HUES48 (cell line): ENCODE results near the gene ABCA1.

Experiments
- H3K27ac ChIP-seq: one replicate; pipeline ENCODE4 v1.7.0; 2013; ENCODE audit warnings: low read depth, low read length, inconsistent platforms
- H3K27me3 ChIP-seq: 2 replicates; pipeline ENCODE4 v1.6.1; 2013; ENCODE audit warnings: mild to moderate bottlenecking, low read length; ENCODE audit not compliant: control insufficient read depth, insufficient read depth
- H3K36me3 ChIP-seq: 2 replicates; pipeline ENCODE4 v1.6.1; 2013; ENCODE audit warnings: low read length; ENCODE audit not compliant: control insufficient read depth, insufficient read depth
- H3K4me1 ChIP-seq: 2 replicates; pipeline ENCODE4 v1.6.1; 2013; ENCODE audit warnings: mild to moderate bottlenecking, low read length; ENCODE audit not compliant: control insufficient read depth, insufficient read depth
- H3K4me3 ChIP-seq: 2 replicates; pipeline ENCODE4 v1.5.1; 2013; ENCODE audit warnings: mild to moderate bottlenecking, low read depth, low read length
- H3K9ac ChIP-seq: 2 replicates; pipeline ENCODE4 v1.6.1; 2013; ENCODE audit warnings: mild to moderate bottlenecking, low read depth, low read length, moderate library complexity
- H3K9me3 ChIP-seq: 2 replicates; pipeline ENCODE4 v1.6.1; 2013; ENCODE audit warnings: low read length; ENCODE audit not compliant: control insufficient read depth, insufficient read depth

ABCA1 gene

GRCh38 chr9:104882566-104882965 is 45.4 kb downstream of the ABCA1 start:
- H3K4me1 ChIP-seq: peaks cover 47% of the 10 kb centered on the region
- no peaks in the 10 kb centered on the region for H3K9me3 ChIP-seq
- no peak overlapping the region for H3K4me3 ChIP-seq
- no peaks in the 10 kb centered on the region for H3K27me3 ChIP-seq
- H3K27ac ChIP-seq: no peak overlapping the region
- H3K9ac ChIP-seq: no peak overlapping the region
- H3K36me3 ChIP-seq: no peaks in the 10 kb centered on the region

- no peaks in the 10 kb centered on the region for H3K36me3 ChIP-seq
- H3K9ac ChIP-seq: no peak overlapping the region
These were observed 45.9 kb downstream of the ABCA1 start for GRCh38 chr9:104882086-104882485.

GRCh38 chr9:104879555-104880309 is 48.2 kb downstream of the ABCA1 start:
- no peaks in the 10 kb centered on the region for H3K27me3 ChIP-seq
- peaks cover 3% of the 10 kb centered on the region; the same call in 1 of the 2 replicates for H3K36me3 ChIP-seq
- H3K4me3 ChIP-seq: no peak overlapping the region
- no peaks in the 10 kb centered on the region for H3K9me3 ChIP-seq
- peaks cover 24% of the 10 kb centered on the region for H3K4me1 ChIP-seq
- H3K27ac ChIP-seq: no peak overlapping the region
- H3K9ac ChIP-seq: no peak overlapping the region

More at GRCh38 chr9:104882086-104882485, 45.9 kb downstream of the ABCA1 start:
- H3K4me3 ChIP-seq: no peak overlapping the region
- no peak overlapping the region for H3K27ac ChIP-seq
- no peaks in the 10 kb centered on the region for H3K9me3 ChIP-seq
- no peaks in the 10 kb centered on the region for H3K27me3 ChIP-seq
- H3K4me1 ChIP-seq: peaks cover 44% of the 10 kb centered on the region

- H3K27ac ChIP-seq: no peak overlapping the region
- no peaks in the 10 kb centered on the region for H3K9me3 ChIP-seq
- H3K27me3 ChIP-seq: no peaks in the 10 kb centered on the region
- H3K4me3 ChIP-seq: no peak overlapping the region
- no peak overlapping the region for H3K9ac ChIP-seq
- H3K36me3 ChIP-seq: peaks cover 3% of the 10 kb centered on the region; the same call in 1 of the 2 replicates
- peaks cover 4% of the 10 kb centered on the region for H3K4me1 ChIP-seq
These were observed 51.4 kb downstream of the ABCA1 start for GRCh38 chr9:104876587-104876986.

GRCh38 chr9:104875897-104876296 is 52.1 kb downstream of the ABCA1 start:
- H3K36me3 ChIP-seq: peaks cover 3% of the 10 kb centered on the region; the same call in 1 of the 2 replicates
- no peaks in the 10 kb centered on the region for H3K9me3 ChIP-seq
- H3K27ac ChIP-seq: no peak overlapping the region
- no peaks in the 10 kb centered on the region for H3K27me3 ChIP-seq
- no peak overlapping the region for H3K9ac ChIP-seq
- H3K4me3 ChIP-seq: no peak overlapping the region
- H3K4me1 ChIP-seq: no peaks in the 10 kb centered on the region; the same call in 1 of the 2 replicates

- Histone ChIP-seq H3K9ac (no peak overlapping the region), H3K4me3 (no peak overlapping the region), H3K36me3 (peaks cover 3% of the 10 kb centered on the region; the same call in 1 of the 2 replicates), H3K4me1 (no peaks in the 10 kb centered on the region; the same call in 1 of the 2 replicates), H3K9me3 (no peaks in the 10 kb centered on the region), H3K27ac (no peak overlapping the region), H3K27me3 (no peaks in the 10 kb centered on the region)
These were observed 52.6 kb downstream of the ABCA1 start for GRCh38 chr9:104875320-104875719.

GRCh38 chr9:104873489-104873850 is 54.5 kb downstream of the ABCA1 start:
- Histone ChIP-seq H3K9ac (no peak overlapping the region), H3K27me3 (no peaks in the 10 kb centered on the region), H3K27ac (peak overlapping the region; percentile 60), H3K36me3 (peaks cover 3% of the 10 kb centered on the region; the same call in 1 of the 2 replicates), H3K4me3 (no peak overlapping the region), H3K9me3 (no peaks in the 10 kb centered on the region), H3K4me1 (peaks cover 9% of the 10 kb centered on the region)

GRCh38 chr9:104872656-104873488 is 55.1 kb downstream of the ABCA1 start:
- Histone ChIP-seq H3K4me3 (no peak overlapping the region), H3K9me3 (no peaks in the 10 kb centered on the region), H3K9ac (no peak overlapping the region), H3K27me3 (no peaks in the 10 kb centered on the region), H3K4me1 (peaks cover 11% of the 10 kb centered on the region), H3K36me3 (peaks cover 3% of the 10 kb centered on the region; the same call in 1 of the 2 replicates), H3K27ac (peak overlapping the region; percentile 60)

- Histone ChIP-seq H3K9ac (no peak overlapping the region), H3K27ac (no peak overlapping the region), H3K4me1 (peaks cover 11% of the 10 kb centered on the region), H3K36me3 (peaks cover 3% of the 10 kb centered on the region; the same call in 1 of the 2 replicates), H3K27me3 (no peaks in the 10 kb centered on the region), H3K9me3 (no peaks in the 10 kb centered on the region), H3K4me3 (no peak overlapping the region)
These were observed 55.9 kb downstream of the ABCA1 start for GRCh38 chr9:104871961-104872527.

- Histone ChIP-seq H3K27me3 (no peaks in the 10 kb centered on the region), H3K36me3 (no peaks in the 10 kb centered on the region), H3K4me3 (no peak overlapping the region), H3K27ac (no peak overlapping the region), H3K9me3 (no peaks in the 10 kb centered on the region), H3K9ac (no peak overlapping the region), H3K4me1 (peaks cover 12% of the 10 kb centered on the region)
These were observed 58.1 kb downstream of the ABCA1 start for GRCh38 chr9:104869811-104870210.
